Measurements from ENCODE around the gene CAV3.

GRCh38 chr3:8743021-8743601, 9.5 kb downstream of the CAV3 start:
- TF ChIP-seq, protein P1, sequence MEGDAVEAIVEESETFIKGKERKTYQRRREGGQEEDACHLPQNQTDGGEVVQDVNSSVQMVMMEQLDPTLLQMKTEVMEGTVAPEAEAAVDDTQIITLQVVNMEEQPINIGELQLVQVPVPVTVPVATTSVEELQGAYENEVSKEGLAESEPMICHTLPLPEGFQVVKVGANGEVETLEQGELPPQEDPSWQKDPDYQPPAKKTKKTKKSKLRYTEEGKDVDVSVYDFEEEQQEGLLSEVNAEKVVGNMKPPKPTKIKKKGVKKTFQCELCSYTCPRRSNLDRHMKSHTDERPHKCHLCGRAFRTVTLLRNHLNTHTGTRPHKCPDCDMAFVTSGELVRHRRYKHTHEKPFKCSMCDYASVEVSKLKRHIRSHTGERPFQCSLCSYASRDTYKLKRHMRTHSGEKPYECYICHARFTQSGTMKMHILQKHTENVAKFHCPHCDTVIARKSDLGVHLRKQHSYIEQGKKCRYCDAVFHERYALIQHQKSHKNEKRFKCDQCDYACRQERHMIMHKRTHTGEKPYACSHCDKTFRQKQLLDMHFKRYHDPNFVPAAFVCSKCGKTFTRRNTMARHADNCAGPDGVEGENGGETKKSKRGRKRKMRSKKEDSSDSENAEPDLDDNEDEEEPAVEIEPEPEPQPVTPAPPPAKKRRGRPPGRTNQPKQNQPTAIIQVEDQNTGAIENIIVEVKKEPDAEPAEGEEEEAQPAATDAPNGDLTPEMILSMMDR (IDR thresholded peaks at IDR 0.05 in 8 of 11, conservative IDR thresholded peaks at IDR 0.05 in 3 of 11): no peak
- TF ChIP-seq POLR2A (IDR thresholded peaks at IDR 0.05): no peak

Data from spleen (tissue), 7 donors.